CD14-positive monocyte (primary cell): Measurements from ENCODE around the gene CACHD1. TPM values are rescaled to one million over a fixed set of nuclear protein-coding genes. Genes with fewer than 3 reads are reported as not detected.

ENCODE experiments used
- DNase-seq, 3 donors: peaks; one replicate each; pipeline ENCODE4 v3.0.0-alpha.2; 2011 to 2022
- H2AFZ ChIP-seq: 2 replicates; pipeline ENCODE4 v1.6.0; 2012; ENCODE audit warnings: mild to moderate bottlenecking, low read depth, low read length, inconsistent platforms; ENCODE audit not compliant: insufficient read depth, poor library complexity, severe bottlenecking
- H3K27ac ChIP-seq, 2 donors: 1 replicate in 1 of 2; 2 replicates in 1 of 2; pipeline ENCODE4 v1.5.1; 2012 to 2013; ENCODE audit warnings: low read length in 2 of 2, control low read depth in 1 of 2, inconsistent platforms in 1 of 2, low read depth in 1 of 2, mild to moderate bottlenecking in 1 of 2
- H3K27me3 ChIP-seq, 2 donors: one replicate each; pipeline versions ENCODE4 v1.6.0 to v1.6.1; 2011 to 2013; ENCODE audit warnings: low read length in 2 of 2; ENCODE audit not compliant: control insufficient read depth in 2 of 2, insufficient read depth in 2 of 2
- H3K36me3 ChIP-seq, 2 donors: replicated peaks in 1 of 2; 1 replicate in 1 of 2; 2 replicates in 1 of 2; pipeline versions ENCODE4 v1.5.1 to v1.6.1; 2012 to 2013; ENCODE audit warnings: low read length in 2 of 2, control low read depth in 1 of 2, inconsistent platforms in 1 of 2, mild to moderate bottlenecking in 1 of 2; ENCODE audit not compliant: insufficient read depth in 2 of 2, control insufficient read depth in 1 of 2
- H3K4me1 ChIP-seq, 2 donors: 1 replicate in 1 of 2; 2 replicates in 1 of 2; pipeline versions ENCODE4 v1.5.1 to v1.6.1; 2012 to 2013; ENCODE audit warnings: low read length in 2 of 2, control low read depth in 1 of 2, inconsistent platforms in 1 of 2, mild to moderate bottlenecking in 1 of 2, moderate library complexity in 1 of 2; ENCODE audit not compliant: insufficient read depth in 2 of 2, control insufficient read depth in 1 of 2
- H3K4me2 ChIP-seq: replicated peaks from 2 replicates; pipeline ENCODE3; 2012; ENCODE audit warnings: low read length, moderate library complexity, mild to moderate bottlenecking; ENCODE audit not compliant: poor library complexity, severe bottlenecking; ENCODE audit errors: extremely low read depth
- H3K4me3 ChIP-seq, 3 experiments: fragments of 200-600 bp in 1 of 3; sonication (generic) in 1 of 3; replicated peaks in 1 of 3; 1 replicate in 2 of 3; 2 replicates in 1 of 3; pipeline ENCODE4 v1.5.1; 2011 to 2013; ENCODE audit warnings: low read length in 3 of 3, mild to moderate bottlenecking in 3 of 3, control low read depth in 2 of 3, low read depth in 2 of 3, inconsistent platforms in 1 of 3, moderate library complexity in 1 of 3
- H3K79me2 ChIP-seq: 2 replicates; pipeline ENCODE4 v1.6.0; 2012; ENCODE audit warnings: mild to moderate bottlenecking, control low read depth, inconsistent platforms, low read length, moderate library complexity; ENCODE audit not compliant: insufficient read depth
- H3K9ac ChIP-seq: 2 replicates; pipeline ENCODE4 v1.6.0; 2017; ENCODE audit warnings: low read length, mild to moderate bottlenecking; ENCODE audit not compliant: insufficient read depth, poor library complexity, severe bottlenecking
- H3K9me3 ChIP-seq, 2 donors: replicated peaks in 1 of 2; 1 replicate in 1 of 2; 2 replicates in 1 of 2; pipeline versions ENCODE4 v1.5.1 to v1.6.1; 2012 to 2013; ENCODE audit warnings: low read length in 2 of 2, control low read depth in 1 of 2; ENCODE audit not compliant: control insufficient read depth in 1 of 2, insufficient read depth in 1 of 2
- H4K20me1 ChIP-seq: 2 replicates; pipeline ENCODE4 v1.6.0; 2012; ENCODE audit warnings: mild to moderate bottlenecking, low read length, control low read depth, moderate library complexity; ENCODE audit not compliant: insufficient read depth
- H3K27ac Mint-ChIP-seq, 7 donors: one replicate each; pipeline ENCODE4 v1.8.0; 2020; ENCODE audit warnings: mild to moderate bottlenecking in 7 of 7, mixed read lengths in 7 of 7, moderate library complexity in 6 of 7, inconsistent platforms in 2 of 7
- H3K27me3 Mint-ChIP-seq, 3 donors: one replicate each; pipeline ENCODE4 v1.8.0; 2021 to 2022; ENCODE audit warnings: low read depth in 3 of 3, mild to moderate bottlenecking in 3 of 3, mixed read lengths in 3 of 3, moderate library complexity in 3 of 3, inconsistent platforms in 1 of 3
- H3K36me3 Mint-ChIP-seq, 2 donors: one replicate each; pipeline ENCODE4 v1.8.0; 2020; ENCODE audit warnings: mixed read lengths in 2 of 2, inconsistent platforms in 1 of 2, mild to moderate bottlenecking in 1 of 2
- H3K4me1 Mint-ChIP-seq: one replicate; pipeline ENCODE4 v1.8.0; 2020; ENCODE audit warnings: mild to moderate bottlenecking, mixed read lengths
- H3K4me3 Mint-ChIP-seq, 2 donors: one replicate each; pipeline ENCODE4 v1.8.0; 2020; ENCODE audit warnings: mild to moderate bottlenecking in 2 of 2, mixed read lengths in 2 of 2, moderate library complexity in 1 of 2
- H3K9me3 Mint-ChIP-seq, 7 donors: one replicate each; pipeline ENCODE4 v1.8.0; 2020 to 2022; ENCODE audit warnings: mixed read lengths in 7 of 7, mild to moderate bottlenecking in 6 of 7, moderate library complexity in 6 of 7, inconsistent platforms in 2 of 7
- CTCF ChIP-seq: fragments of 200-600 bp; IDR thresholded peaks from one replicate; pipeline ENCODE4 v1.8.0; 2022; ENCODE audit warnings: antibody characterized with exemption, mild to moderate bottlenecking
- WGBS: methylation state at CpG from one replicate; pipeline ENCODE4 v1.1.5; 2013; ENCODE audit warnings: missing lambda C conversion rate; ENCODE audit not compliant: insufficient coverage; 5-methylcytosine and 5-hydroxymethylcytosine counted together
- intact Hi-C, 2 donors: fragments of 100-400 bp; cut with micrococcal nuclease; formaldehyde crosslinking; loops; one replicate each; pipeline versions ENCODE4 v1.15.0 to v1.15.1; 2023
- polyA plus RNA-seq, 3 donors: library from polyadenylated mRNA; depleted of rRNA in 1 of 3; unstranded in 2 of 3; stranded (reverse) in 1 of 3; fragments of 300-500 nt in 2 of 3; fragments of >200 nt in 1 of 3; fragmentation: Illumina TruSeq in 2 of 3; gene quantifications; 1 replicate in 2 of 3; 2 replicates in 1 of 3; pipeline ENCODE4 v1.2.3, GENCODE V29; 2012 to 2021

Gene CACHD1
- polyA plus RNA-seq, 3 donors, result 0.12 TPM; not detected in 2

GRCh38 chr1:64663668-64664067, 193.7 kb downstream of the CACHD1 start:
- Mint-ChIP-seq H3K36me3 (no peaks in the 10 kb centered on the region), H3K27me3 (peaks cover 0 to 2% (median 1%) of the 10 kb centered on the region in 3 donors), H3K27ac (no peak overlapping the region), H3K4me3 (no peak overlapping the region), H3K9me3 (no peaks in the 10 kb centered on the region), H3K4me1 (no peaks in the 10 kb centered on the region)
- WGBS, result 96% methylated on average over 6 of the region's 7 CpGs
- Histone ChIP-seq H3K27me3 (no peaks in the 10 kb centered on the region), H3K27ac (no peak overlapping the region), H2AFZ (no peak overlapping the region), H3K4me1 (no peaks in the 10 kb centered on the region), H3K36me3 (no peaks in the 10 kb centered on the region), H3K9ac (no peak overlapping the region), H3K79me2 (no peaks in the 10 kb centered on the region), H3K9me3 (no peaks in the 10 kb centered on the region), H3K4me3 (no peak overlapping the region), H3K4me2 (no peak overlapping the region), H4K20me1 (no peaks in the 10 kb centered on the region)
- no peak for TF ChIP-seq CTCF
- no peak for DNase-seq
- intact Hi-C loops, result no loop called here

GRCh38 chr1:64664299-64664698, 194.4 kb downstream of the CACHD1 start:
- no peak overlapping the region for H2AFZ ChIP-seq
- no peak overlapping the region for H3K4me2 ChIP-seq
- Mint-ChIP-seq H3K27ac (no peak overlapping the region), H3K4me1 (no peaks in the 10 kb centered on the region), H3K27me3 (peaks cover 0 to 2% (median 1%) of the 10 kb centered on the region in 3 donors), H3K9me3 (no peaks in the 10 kb centered on the region), H3K36me3 (no peaks in the 10 kb centered on the region), H3K4me3 (no peak overlapping the region)
- H3K27ac ChIP-seq, result no peak overlapping the region
- no peak overlapping the region for H3K9ac ChIP-seq
- intact Hi-C loops, result no loop called here
- no peaks in the 10 kb centered on the region for H3K79me2 ChIP-seq
- TF ChIP-seq CTCF, result no peak
- no peaks in the 10 kb centered on the region for H3K9me3 ChIP-seq
- H3K36me3 ChIP-seq, result no peaks in the 10 kb centered on the region
- H3K4me3 ChIP-seq, result no peak overlapping the region
- no peaks in the 10 kb centered on the region for H3K4me1 ChIP-seq
- DNase-seq, result no peak
- H3K27me3 ChIP-seq, result no peaks in the 10 kb centered on the region
- WGBS, result 100% methylated on average over 4 of the region's 6 CpGs
- no peaks in the 10 kb centered on the region for H4K20me1 ChIP-seq
